Mesothelial cell of epicardium (in vitro differentiated cells): ENCODE results near the gene KRTAP10-8. TPM values are rescaled to one million over a fixed set of nuclear protein-coding genes. Genes with fewer than 3 reads are reported as not detected.

Source experiments
- DNase-seq, 2 experiments: peaks; one replicate each; pipeline ENCODE4 v3.0.0; 2021; ENCODE audit warnings: low spot score in 2 of 2; ENCODE audit not compliant: unreplicated experiment in 2 of 2
- H3K27ac Mint-ChIP-seq: 2 replicates; pipeline ENCODE4 v1.8.0; 2021; ENCODE audit warnings: mixed read lengths
- H3K27me3 Mint-ChIP-seq: 2 replicates; pipeline ENCODE4 v1.8.0; 2021; ENCODE audit warnings: low read depth, mixed read lengths
- H3K36me3 Mint-ChIP-seq: 2 replicates; pipeline ENCODE4 v1.8.0; 2021; ENCODE audit warnings: mixed read lengths
- H3K4me1 Mint-ChIP-seq: 2 replicates; pipeline ENCODE4 v1.8.0; 2021; ENCODE audit warnings: mixed read lengths
- H3K4me3 Mint-ChIP-seq: 2 replicates; pipeline ENCODE4 v1.8.0; 2021; ENCODE audit warnings: mild to moderate bottlenecking, moderate library complexity, mixed read lengths
- H3K9me3 Mint-ChIP-seq: 2 replicates; pipeline ENCODE4 v1.8.0; 2021; ENCODE audit warnings: mixed read lengths
- CTCF ChIP-seq: fragments of 200-600 bp; sonication (generic); IDR thresholded peaks from one replicate; pipeline ENCODE4 v1.5.0; 2021; ENCODE audit warnings: antibody characterized with exemption; ENCODE audit not compliant: unreplicated experiment
- total RNA-seq: library from RNA; stranded (reverse); gene quantifications from 3 replicates; pipeline ENCODE4 v1.2.1, GENCODE V29; 2021

KRTAP10-8 gene
- total RNA-seq, 1 donor from 2014 or later, result not detected

- H3K27me3 Mint-ChIP-seq, result peaks cover 8% of the 10 kb centered on the region
- H3K36me3 Mint-ChIP-seq, result no peaks in the 10 kb centered on the region
- DNase-seq, result peak in 1 of 2 experiments; percentile 35
- peaks cover 3% of the 10 kb centered on the region for H3K4me1 Mint-ChIP-seq
- H3K9me3 Mint-ChIP-seq, result peaks cover 6% of the 10 kb centered on the region
- H3K4me3 Mint-ChIP-seq, result no peak overlapping the region
- TF ChIP-seq CTCF, result no peak
- no peak overlapping the region for H3K27ac Mint-ChIP-seq
These were observed 37.7 kb downstream of the KRTAP10-8 start for GRCh38 chr21:44649521-44650100.

GRCh38 chr21:44650265-44650972, 38.5 kb downstream of the KRTAP10-8 start:
- H3K27me3 Mint-ChIP-seq, result peaks cover 8% of the 10 kb centered on the region
- DNase-seq, result peak in 1 of 2 experiments; percentile 29

GRCh38 chr21:44650973-44651675, 39.2 kb downstream of the KRTAP10-8 start:
- Mint-ChIP-seq H3K27me3 (peaks cover 8% of the 10 kb centered on the region), H3K9me3 (peaks cover 4% of the 10 kb centered on the region), H3K4me1 (peaks cover 3% of the 10 kb centered on the region), H3K27ac (no peak overlapping the region), H3K4me3 (no peak overlapping the region), H3K36me3 (no peaks in the 10 kb centered on the region)
- no peak for TF ChIP-seq CTCF
- DNase-seq, result no peak

More at GRCh38 chr21:44650265-44650972, 38.5 kb downstream of the KRTAP10-8 start:
- Mint-ChIP-seq H3K4me3 (no peak overlapping the region), H3K4me1 (peaks cover 3% of the 10 kb centered on the region), H3K36me3 (no peaks in the 10 kb centered on the region), H3K27ac (no peak overlapping the region), H3K9me3 (no peaks in the 10 kb centered on the region)
- no peak for TF ChIP-seq CTCF

- peak in 1 of 2 experiments; percentile 32 for DNase-seq
- no peak for TF ChIP-seq CTCF
- H3K27me3 Mint-ChIP-seq, result peaks cover 4% of the 10 kb centered on the region
These were observed 41.2 kb downstream of the KRTAP10-8 start for GRCh38 chr21:44653123-44653522.

GRCh38 chr21:44653656-44654575, 42.0 kb downstream of the KRTAP10-8 start:
- peak in 1 of 2 experiments; percentile 17 for DNase-seq
- no peak overlapping the region for H3K27ac Mint-ChIP-seq
- H3K27me3 Mint-ChIP-seq, result peaks cover 6% of the 10 kb centered on the region

More at GRCh38 chr21:44653123-44653522, 41.2 kb downstream of the KRTAP10-8 start:
- H3K36me3 Mint-ChIP-seq, result peaks cover 1% of the 10 kb centered on the region
- peaks cover 19% of the 10 kb centered on the region for H3K9me3 Mint-ChIP-seq
- H3K4me1 Mint-ChIP-seq, result no peaks in the 10 kb centered on the region
- H3K4me3 Mint-ChIP-seq, result no peak overlapping the region
- H3K27ac Mint-ChIP-seq, result no peak overlapping the region

More at GRCh38 chr21:44653656-44654575, 42.0 kb downstream of the KRTAP10-8 start:
- Mint-ChIP-seq H3K36me3 (peaks cover 1% of the 10 kb centered on the region), H3K4me3 (no peak overlapping the region), H3K9me3 (peaks cover 19% of the 10 kb centered on the region), H3K4me1 (no peaks in the 10 kb centered on the region)
- TF ChIP-seq CTCF, result no peak
